NAMALWA (cell line): Measurements from ENCODE around the gene HOXD10.

ENCODE experiments used
- DNase-seq: peaks from one replicate; pipeline ENCODE4 v3.0.0-alpha.2; 2015; ENCODE audit warnings: low spot score

HOXD10 gene

DNA sequence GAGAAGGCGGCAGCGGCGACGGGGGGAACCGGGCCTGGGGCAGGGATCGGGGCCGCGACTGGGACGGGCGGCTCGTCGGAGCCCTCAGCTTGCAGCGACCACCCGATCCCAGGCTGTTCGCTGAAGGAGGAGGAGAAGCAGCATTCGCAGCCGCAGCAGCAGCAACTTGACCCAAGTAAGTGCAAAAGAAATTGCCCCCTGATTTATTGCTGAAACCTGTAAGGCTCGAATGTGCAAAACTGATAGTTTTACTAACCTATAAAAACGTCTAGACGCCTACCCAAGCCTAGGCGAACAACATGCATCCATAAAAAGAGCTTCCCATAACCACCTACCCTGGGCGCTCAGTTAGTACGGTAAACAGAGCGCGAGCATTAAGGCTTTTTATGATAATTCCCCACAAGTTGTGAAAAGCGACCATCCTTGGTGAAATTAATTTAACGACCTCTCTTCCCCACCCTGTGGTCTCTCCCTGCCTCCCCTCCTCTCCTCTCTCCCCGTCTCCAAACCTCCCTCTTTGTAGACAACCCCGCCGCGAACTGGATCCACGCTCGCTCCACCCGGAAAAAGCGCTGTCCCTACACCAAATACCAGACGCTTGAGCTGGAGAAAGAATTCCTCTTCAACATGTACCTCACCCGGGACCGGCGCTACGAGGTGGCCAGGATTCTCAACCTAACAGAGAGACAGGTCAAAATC is 7.0 kb downstream of the HOXD10 start:
- no peak for DNase-seq

DNA sequence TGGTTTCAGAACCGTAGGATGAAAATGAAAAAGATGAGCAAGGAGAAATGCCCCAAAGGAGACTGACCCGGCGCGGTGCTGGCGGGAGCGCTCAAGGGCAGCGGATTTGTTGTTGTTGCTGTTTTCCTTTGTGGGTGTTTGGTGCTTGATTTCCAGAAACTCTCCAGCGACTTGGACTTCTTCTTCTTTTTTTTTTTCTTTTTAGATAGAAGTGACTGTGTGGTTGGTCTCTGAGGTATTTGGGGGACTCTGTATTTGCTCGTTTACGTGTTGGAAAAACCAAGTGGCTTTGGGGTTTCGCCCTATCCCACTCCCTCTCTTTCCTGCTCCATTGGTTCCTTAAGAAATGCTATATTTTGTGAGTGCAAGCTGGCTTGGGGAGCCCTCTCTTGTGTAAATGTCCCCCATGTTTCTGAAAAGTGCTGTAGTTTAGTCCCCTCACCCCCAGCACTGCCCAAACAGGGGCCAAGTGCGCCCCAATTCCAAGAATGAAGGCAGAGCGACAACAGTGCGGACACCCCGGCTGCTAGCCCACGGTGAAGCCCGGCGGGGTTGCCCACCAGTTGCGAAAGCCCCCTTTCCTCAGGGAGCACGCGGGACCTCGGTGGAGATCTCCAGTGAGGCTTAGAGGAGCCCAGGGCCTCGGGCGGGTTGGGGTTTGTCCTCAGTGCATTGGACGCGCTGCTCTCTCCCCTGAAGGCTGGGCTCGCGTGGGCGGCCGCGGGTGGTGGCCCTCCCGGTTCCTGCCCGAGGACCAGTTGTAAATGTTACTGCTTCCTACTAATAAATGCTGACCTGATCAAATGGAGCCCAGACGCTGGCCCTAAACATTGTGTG is 7.8 kb downstream of the HOXD10 start:
- DNase-seq, result no peak

DNA sequence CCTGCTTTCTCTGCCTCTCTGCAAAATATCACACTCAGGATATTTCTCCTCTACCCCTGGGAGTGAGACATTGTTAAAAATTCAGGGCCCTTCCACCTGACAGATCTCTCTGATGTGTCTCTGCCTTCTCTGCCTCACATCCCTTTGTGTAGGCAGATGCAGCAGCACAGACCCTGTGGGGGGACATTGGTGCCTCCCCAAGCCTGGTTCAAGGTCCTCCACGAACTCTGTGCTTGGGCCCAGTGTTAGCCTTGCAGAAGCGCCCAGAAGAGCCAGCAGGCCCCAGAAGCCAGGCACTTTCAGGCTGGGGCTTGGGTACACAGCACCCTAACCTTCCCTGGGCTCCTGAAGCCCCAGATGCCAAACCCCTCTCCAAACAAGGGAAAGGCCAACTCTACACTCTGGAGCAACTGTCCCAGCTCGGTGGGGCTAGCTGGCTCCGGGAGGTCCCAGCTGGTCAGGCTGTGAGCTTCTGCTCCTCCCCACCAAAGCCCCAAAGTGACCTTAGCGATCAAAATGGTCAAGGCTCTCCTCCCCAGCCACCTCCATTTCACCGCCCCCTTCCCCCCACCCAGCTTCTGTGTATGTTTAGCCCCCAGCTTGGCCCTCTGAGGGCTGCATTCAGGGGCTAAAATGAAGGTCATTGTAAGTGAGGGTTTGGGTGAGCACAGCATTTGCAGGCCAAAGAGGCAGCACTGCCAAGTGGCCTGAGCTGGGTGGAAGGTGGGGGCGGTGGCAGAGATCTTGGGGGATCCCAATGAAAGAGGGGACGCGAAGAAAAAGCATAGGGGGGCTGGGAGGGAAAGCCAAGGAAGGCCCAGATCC is 8.6 kb downstream of the HOXD10 start:
- DNase-seq, result no peak

DNA sequence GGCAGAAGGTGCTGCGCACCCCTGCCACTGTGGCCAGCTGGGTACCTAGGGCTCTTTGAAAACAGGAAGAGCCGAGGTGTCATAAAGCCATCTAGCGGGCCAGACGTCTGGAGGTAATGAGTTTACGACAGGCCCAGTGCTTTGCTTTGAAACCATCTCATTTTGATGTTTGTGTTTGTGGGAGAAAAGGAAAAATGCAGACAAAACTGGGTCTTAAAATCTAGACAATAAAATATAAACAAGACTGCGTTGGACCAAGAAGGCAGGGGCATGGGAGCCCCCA is 9.1 kb downstream of the HOXD10 start:
- DNase-seq, result no peak

DNA sequence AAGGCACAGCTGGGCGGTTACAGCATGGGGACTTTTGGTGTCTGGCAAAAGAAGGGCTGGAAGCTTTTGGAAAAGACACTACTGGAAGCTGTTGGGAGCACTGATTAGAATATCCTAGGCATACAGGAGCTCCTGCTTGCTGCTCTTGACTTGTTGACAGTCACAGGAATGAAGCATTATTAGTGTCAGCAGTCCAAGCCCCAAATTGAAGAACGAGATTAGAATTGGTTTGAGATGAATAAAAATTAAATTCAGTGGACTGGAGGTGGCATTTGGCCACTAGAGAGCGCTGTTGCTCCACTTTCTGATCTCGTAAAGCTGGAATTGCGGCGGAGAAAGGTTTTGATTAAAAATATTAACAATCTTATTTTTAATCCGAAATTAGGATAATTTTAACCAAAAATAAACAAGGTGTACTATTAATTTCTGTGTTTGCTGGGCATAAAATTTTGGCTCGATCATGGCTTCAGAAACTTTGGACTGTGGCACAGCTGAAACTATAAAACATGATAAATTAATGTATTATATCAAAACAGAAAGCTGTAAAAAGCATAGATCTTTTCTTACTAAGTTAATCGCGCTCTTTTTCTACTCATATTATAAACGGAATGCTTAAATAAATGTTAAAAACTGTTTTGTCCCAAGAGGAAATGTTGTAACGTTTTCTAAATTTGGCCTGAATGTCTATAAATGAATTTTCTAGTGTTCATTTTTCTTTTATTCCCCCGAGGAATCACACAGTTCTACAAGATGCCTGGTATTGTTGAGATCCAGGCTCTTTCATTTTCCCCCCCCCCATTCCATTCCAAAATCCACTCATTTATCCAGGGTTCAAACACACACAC is 10.6 kb downstream of the HOXD10 start:
- peak; percentile 75 for DNase-seq

DNA sequence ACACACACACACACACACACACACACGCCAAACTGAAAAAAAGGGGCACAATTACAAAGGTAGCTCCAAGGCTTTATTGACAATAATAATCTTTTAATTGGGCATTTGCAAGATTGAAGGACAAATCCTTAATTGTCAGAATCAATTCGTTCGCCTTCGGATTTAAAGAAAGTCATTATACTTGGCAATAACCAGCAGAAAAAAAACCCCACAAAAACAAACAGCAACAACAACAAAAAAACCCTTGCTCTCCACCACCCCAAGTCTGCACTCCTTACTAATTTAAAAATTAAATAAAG is 11.1 kb downstream of the HOXD10 start:
- DNase-seq, result no peak

DNA sequence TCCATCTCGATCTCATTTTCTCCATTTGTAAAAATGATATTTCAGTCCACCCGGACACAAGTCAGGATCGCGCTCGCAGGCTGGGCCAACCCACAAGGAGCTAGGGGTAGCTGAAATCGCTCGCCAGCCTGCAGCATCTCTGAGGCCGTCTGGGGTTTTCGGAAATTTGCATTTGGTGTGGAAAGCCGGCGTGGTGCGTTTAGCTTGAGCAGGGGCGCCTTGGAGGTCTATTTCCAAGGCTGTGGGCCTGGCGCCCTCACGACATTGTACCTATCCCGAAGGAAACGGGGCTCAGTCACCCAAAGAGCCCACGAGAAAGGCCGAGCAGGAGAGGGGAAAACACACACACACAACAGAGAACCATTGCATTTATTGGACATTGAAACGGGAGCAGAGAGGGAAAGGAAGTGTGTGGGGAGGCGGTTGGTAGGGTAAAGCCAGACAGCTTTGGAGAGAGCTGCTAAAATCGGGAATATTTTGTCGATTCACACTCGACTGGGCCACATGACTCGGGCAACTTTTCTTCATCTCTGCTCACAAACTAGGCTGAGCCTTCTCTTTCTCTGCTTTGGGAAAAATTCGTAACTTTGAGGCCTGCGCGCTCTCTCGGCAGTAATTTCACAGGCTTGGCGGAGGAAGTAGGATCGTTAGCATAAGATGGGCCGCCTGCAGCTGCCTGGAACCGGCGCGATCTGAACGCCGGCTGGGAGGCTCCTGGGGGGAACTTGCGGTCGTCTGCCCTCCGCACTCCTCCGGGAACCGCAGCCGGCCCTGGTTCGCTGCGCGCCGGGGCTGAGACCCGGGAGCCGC is 11.8 kb downstream of the HOXD10 start:
- DNase-seq, result no peak

DNA sequence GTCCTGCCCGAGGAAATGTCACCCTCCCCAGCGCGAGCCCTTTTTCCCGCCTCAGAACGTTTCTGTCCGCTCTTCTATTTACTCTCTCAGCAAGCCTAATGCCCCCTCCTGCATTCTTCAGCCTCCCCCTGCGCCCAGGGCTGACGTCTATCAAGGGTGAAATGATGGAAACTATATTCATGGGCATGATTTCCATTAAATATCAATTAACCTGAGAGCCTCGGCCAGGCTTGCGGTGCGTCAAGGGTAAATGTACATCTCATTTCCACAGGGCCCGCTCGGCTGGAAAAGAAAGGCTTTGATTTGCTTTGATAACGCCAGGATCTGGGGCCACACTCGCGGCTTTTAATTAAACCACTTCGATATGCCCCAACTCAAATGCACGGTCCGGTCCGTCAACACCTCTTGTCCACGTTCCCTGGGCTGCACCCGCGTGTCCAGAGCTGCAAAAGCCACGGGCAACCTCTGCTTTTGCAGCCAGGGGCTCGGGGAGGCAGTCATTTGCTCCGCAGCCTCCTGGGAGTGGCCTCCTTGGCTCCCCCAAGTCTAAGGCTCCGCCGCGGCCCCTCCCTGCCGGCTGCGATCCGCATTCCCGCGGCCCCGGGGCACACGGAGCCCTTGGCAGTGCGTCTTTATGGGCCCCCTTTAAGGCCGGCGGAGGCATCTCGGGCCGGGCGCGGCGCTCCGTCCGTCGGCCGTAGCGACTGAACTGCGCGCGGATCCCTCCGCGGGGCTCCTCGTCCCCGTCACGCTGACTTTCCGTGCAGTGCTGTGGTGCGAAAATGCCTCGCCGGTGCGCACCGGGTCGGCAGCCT is 12.6 kb downstream of the HOXD10 start, which contains the start of gene HOXD8:
HOXD8 (plus strand) TSS at position 724 of the 815 bp plus-strand sequence. CDS start 662 bp downstream, outside the sequence.
- DNase-seq, result no peak

DNA sequence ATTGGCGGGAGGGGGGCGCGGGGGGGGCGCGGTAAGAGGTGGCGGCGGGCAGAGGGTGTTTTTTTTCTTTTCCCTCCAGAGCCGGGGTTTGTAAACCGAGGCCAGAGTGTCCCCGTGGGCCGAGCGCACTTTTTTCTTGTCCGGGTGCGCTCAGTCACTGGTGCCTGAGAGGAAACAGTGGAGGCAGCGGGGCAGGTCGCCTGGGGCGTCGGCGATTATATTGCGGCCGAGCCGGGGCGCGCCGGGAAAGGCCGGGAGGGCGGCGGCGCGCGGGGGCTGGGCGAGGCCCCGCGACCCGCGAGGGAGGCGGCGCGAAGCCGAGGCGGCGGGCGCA is 13.2 kb downstream of the HOXD10 start:
- no peak for DNase-seq

DNA sequence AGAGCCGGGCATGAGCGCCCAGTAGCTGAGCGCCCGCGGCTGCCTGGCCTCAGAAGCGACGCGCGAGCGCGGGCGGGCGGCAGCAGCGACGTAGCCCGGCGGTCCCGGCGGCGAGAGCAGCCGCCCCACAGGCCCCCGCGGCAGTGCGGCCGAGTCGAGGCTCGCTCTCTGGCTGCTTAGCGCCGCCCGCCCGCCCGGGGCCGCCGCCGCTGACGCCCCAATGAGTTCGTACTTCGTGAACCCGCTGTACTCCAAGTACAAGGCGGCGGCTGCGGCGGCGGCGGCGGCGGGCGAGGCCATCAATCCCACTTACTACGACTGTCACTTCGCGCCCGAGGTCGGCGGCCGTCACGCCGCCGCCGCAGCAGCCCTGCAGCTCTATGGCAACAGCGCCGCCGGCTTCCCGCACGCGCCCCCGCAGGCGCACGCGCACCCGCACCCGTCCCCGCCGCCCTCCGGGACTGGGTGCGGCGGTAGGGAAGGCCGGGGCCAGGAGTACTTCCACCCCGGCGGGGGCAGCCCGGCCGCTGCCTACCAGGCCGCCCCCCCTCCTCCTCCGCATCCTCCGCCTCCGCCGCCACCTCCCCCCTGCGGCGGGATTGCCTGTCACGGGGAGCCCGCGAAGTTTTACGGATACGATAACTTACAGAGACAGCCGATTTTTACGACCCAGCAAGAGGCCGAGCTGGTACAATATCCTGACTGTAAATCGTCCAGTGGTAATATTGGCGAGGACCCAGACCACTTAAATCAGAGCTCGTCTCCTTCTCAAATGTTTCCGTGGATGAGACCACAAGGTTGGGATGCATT is 13.8 kb downstream of the HOXD10 start:
- no peak for DNase-seq

DNA sequence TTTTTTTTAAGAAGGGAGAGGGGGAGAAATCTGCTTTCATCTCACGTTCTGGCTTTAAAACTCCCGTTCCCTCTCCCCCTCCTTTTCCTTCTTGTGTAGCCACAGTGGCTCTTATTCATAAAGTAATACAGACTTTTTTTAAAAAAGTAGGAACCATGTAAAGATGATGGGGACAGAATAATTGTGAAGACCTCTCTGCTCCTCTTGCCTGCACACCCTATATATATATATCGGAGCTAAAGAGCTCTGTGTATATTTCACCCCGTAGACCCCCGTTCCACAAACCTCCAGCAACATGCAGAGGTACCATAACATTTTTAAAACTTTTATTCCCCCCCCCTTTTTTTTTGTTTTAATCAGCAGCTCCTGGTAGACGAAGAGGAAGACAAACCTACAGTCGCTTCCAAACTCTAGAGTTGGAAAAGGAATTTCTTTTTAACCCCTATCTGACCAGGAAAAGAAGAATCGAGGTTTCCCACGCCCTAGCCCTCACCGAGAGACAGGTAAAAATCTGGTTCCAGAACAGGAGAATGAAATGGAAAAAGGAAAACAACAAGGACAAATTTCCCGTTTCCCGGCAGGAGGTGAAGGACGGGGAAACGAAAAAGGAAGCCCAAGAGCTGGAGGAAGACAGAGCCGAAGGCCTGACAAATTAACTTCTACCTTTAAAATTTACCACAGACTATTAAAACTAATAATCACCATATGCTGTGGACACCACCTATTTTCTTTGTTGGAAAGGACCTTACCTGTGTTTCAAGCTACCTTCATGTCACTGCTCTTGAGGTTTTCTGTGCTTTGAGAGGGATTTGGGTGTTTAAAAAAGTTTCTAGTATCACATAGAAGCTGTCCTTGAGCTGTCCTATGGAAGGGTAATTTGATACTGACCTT is 14.6 kb downstream of the HOXD10 start:
- DNase-seq, result no peak

DNA sequence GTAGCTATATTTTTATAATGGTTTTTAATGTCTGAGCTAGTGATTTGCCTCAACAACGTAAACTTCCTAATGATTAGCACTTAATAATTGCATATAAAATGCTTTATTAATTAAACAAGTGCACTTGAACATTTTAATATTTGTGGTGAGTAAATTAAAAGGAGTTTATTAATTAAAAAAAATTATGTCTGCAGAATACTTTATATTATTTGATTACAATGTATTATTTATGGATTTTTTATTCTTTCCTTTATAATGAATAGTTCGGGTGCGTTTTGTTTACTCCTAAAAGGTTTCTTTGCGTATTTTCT is 15.2 kb downstream of the HOXD10 start:
- DNase-seq, result no peak

DNA sequence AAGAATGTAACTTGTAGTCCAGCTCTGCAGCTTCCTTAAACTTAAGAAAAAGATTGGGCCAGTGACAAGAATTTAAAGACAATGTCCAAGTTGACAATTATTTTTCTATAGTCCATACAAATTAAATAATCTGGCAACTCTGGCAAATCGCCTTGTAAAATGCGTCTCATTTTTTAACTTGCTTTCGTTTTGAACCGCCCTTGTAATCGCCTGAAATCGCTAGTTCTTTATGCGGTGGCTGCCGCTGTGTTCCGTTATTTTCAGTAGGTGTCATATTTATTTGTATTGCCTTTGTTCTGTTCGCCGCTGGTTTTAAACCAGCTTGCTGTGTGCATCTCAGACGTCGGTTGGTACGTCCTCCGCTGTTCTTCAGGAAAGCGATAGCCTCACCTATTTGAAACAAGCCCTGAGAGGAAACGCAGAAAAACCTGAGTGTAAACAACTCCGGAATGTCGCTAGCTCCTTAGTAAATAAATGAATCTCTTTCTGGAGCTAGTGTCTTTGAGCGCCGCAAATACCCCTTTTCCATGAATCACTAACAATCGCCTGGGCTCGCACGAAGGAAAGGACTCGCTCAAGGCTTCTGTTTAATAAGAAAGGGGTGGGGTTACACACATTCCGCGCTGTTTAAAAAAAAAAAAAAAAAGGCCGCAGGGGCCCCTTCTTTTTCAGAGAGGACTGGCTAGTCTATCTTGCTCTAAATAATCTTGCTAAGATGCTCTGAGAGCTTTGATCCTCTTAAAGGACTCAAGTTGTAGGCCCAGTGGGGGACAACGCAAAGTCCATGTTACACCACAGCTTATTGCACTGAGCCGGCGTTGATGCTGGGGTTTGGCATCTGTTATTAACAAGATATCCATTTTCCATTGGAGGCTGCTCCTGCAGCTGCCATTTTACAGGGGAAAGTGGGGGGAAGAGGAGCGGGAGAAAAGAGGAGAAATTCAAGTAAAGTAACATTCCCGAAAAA is 15.9 kb downstream of the HOXD10 start:
- no peak for DNase-seq

DNA sequence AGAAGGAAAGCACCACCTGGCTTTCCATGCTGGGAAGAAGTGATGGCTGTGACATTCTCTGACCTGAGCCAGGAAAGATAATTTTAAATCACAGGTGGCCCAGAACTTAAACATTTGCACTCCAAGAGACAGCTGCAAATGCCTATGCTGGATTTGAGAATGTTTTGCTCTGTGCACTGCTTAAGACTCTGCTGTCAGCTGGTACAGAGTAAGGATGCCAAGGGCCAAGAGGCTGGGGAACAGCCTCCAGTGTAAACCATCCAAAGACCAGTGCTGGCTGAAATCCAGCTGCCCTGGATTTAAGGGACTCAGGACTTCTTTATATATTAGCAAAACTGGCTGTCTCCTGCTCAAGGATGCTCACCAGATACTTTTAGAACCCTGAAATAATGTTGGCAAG is 16.8 kb downstream of the HOXD10 start:
- DNase-seq, result no peak

DNA sequence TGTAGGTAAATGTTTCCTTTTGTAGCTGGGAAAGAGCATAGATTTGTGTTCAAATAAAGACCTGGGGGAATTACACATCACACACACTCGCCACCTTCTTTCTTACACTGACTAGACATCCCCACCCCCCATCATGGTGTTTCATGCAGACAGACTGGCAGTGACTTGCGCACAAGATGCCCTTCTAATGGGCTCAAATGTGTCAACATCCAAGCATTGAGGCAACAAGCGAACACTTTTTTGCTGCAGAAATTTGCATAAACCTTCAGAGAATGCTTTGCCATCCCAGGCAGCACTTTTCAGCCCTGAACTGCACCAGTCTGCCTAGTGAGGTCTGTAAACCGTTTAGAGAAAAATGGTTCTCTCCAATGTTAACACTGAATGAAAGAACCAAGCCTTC is 17.5 kb downstream of the HOXD10 start:
- no peak for DNase-seq

DNA sequence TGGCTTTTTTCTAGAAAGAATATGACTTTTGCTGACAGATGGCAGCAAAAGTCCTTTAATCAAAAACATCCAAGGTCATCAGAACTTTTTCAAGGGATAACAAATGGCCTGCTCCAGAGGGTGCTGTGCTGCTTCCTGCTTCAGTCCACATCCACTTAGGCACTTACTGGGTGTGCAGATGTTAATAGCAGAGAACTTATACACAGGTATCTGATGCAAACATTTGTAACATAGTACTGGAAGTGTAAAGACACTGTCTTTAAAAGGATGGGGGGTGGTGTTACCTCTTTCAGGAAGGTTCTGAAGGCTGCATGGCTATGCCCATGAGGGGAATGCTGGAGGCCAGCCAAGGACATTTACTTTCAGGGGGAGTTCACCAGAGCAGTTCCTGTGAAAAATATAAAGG is 18.5 kb downstream of the HOXD10 start:
- DNase-seq, result no peak

DNA sequence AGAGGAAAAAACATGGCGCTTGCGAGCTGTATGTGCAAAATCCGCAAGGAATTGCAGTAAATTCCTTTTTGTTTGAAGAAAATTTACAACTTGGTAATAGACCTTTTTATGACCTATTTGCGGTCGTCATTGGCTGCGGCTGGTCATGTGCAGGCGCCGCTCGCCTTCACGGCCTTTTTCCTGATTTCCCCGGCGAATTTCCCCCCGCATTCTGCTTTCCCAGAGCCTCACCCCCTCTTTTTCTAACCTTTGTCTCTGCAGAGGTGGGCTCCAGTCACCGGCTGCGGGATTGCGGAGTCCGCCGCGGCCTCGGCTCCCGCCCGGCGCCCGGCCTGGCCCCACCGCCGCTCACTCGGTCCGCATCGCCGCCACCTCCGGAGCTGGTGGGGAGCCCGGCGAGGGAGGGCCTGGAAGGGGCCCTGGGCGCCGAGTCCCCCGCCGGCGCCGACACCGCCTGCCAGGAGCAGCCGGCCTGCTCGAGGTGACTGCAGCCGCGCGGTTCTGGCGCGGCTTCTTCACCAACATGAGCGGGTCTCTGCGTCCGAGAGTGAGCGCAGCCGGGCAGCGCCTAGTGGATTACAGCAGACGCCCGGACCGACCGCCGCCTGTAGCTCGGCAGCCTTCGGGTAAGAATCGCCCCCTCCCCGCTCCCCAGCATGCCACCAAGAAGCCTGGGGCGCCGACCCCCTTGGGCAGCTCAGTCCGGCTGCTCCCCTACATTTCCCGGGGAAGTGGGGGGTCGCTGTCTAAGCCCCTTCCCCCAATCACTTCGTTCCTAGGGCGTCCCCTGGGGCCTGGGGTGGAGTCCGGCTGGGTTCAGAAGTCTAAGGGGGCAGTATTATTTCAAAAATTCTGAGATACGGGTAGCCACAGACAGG is 20.0 kb downstream of the HOXD10 start:
- no peak for DNase-seq
